Nucleus accumbens (tissue), 56 donors: Measurements from ENCODE around the gene PIGX.
"Not testable (repeated sequence)": the region's sequence is repeated elsewhere in the genome, so short reads cannot be mapped to it uniquely, and the experiment has no call there.

Source experiments
- DNase-seq, 56 donors: peaks; one replicate each; lab custom pipeline; 2025; lab: John Stamatoyannopoulos, UW

PIGX gene

GRCh38 chr3:196699749-196700148 is 12.4 kb upstream of the PIGX start:
- no peak for DNase-seq

GRCh38 chr3:196700801-196701200 is 11.4 kb upstream of the PIGX start:
- DNase-seq: no peak

GRCh38 chr3:196706327-196706726 is 5.8 kb upstream of the PIGX start:
- no peak for DNase-seq

GRCh38 chr3:196706731-196707130 is 5.4 kb upstream of the PIGX start:
- DNase-seq: no peak

GRCh38 chr3:196707566-196707965 is 4.6 kb upstream of the PIGX start:
- no peak for DNase-seq

GRCh38 chr3:196708467-196708866 is 3.7 kb upstream of the PIGX start:
- DNase-seq: no peak

- DNase-seq: peak in 41 of 56 donors; percentile 26 to 91 (median 76)
Measured at GRCh38 chr3:196712514-196713413, 587 bp downstream of the PIGX start.

- DNase-seq: not testable (repeated sequence)
Measured at GRCh38 chr3:196717162-196717561, 5.0 kb downstream of the PIGX start.

- no peak for DNase-seq
Measured at GRCh38 chr3:196721097-196721496, 8.9 kb downstream of the PIGX start.

- no peak for DNase-seq
Measured at GRCh38 chr3:196726788-196727675, 14.9 kb downstream of the PIGX start.

- DNase-seq: no peak
Measured at GRCh38 chr3:196735751-196736150, 23.6 kb downstream of the PIGX start.

GRCh38 chr3:196736670-196737374 is 24.6 kb downstream of the PIGX start:
- DNase-seq: no peak

GRCh38 chr3:196737655-196738054 is 25.5 kb downstream of the PIGX start:
- DNase-seq: no peak

GRCh38 chr3:196739671-196740480 is 27.7 kb downstream of the PIGX start, which contains the start of gene PAK2:
PAK2 (plus strand) TSS chr3:196739857; CDS start chr3:196782647, 42,790 bp downstream.
- peak; percentile 41 to 97 (median 90) for DNase-seq

GRCh38 chr3:196740481-196741248 is 28.5 kb downstream of the PIGX start:
- peak in 22 of 56 donors; percentile 20 to 67 (median 48) for DNase-seq

- no peak for DNase-seq
Measured at GRCh38 chr3:196741249-196741889, 29.2 kb downstream of the PIGX start.

GRCh38 chr3:196743569-196743968 is 31.4 kb downstream of the PIGX start:
- not testable (repeated sequence) for DNase-seq

GRCh38 chr3:196749125-196749524 is 36.9 kb downstream of the PIGX start:
- DNase-seq: no peak
